OCI-LY7 (cell line): Measurements from ENCODE around the gene CDKAL1. TPM values are rescaled to one million over a fixed set of nuclear protein-coding genes. Genes with fewer than 3 reads are reported as not detected.

ENCODE experiments used
- BruUV-seq: library from RNA; stranded (reverse); fragments of 400-500 nt; replicated peaks from 2 replicates; lab custom pipeline; 2021; lab: Mats Ljungman, UMichigan
- CTCF ChIA-PET: fragments of 300-600 bp; sonication (Branson Sonifier 250); formaldehyde crosslinking; loops from one replicate; lab custom pipeline; 2022; ENCODE audit warnings: antibody characterized with exemption; ENCODE audit not compliant: unreplicated experiment; lab: Charles Lee
- POLR2A ChIA-PET: fragments of 300-600 bp; sonication (Branson Sonifier 250); formaldehyde crosslinking; loops from one replicate; lab custom pipeline; 2022; ENCODE audit warnings: antibody characterized with exemption; lab: Charles Lee
- DNase-seq: peaks from one replicate; pipeline ENCODE4 v3.0.0-alpha.2; 2015; ENCODE audit warnings: low spot score
- H2AFZ ChIP-seq: fragments of 200-600 bp; sonication (generic), shearing (Covaris generic); 2 replicates; pipeline ENCODE4 v1.6.1; 2014; ENCODE audit warnings: mild to moderate bottlenecking, antibody characterized with exemption, low read length, moderate library complexity
- H3K27ac ChIP-seq: fragments of 200-600 bp; sonication (generic); 2 replicates; pipeline ENCODE4 v1.5.1; 2014; ENCODE audit warnings: mixed run types, low read depth, mild to moderate bottlenecking, moderate library complexity, low read length, inconsistent platforms; ENCODE audit not compliant: poor library complexity, severe bottlenecking
- H3K36me3 ChIP-seq: fragments of 200-600 bp; sonication (generic); 2 replicates; pipeline ENCODE4 v1.6.1; 2014; ENCODE audit warnings: mild to moderate bottlenecking, antibody characterized with exemption, low read length, moderate library complexity, mixed read lengths; ENCODE audit not compliant: insufficient read depth
- H3K4me1 ChIP-seq: fragments of 200-600 bp; sonication (generic); 2 replicates; pipeline ENCODE4 v1.5.1; 2014; ENCODE audit warnings: mild to moderate bottlenecking, low read length; ENCODE audit not compliant: insufficient read depth, poor library complexity, severe bottlenecking
- H3K4me2 ChIP-seq: fragments of 200-600 bp; sonication (generic); 2 replicates; pipeline ENCODE4 v1.6.1; 2014; ENCODE audit warnings: mild to moderate bottlenecking, low read length
- H3K4me3 ChIP-seq: fragments of 200-600 bp; sonication (generic); 2 replicates; pipeline ENCODE4 v1.5.1; 2014; ENCODE audit warnings: mild to moderate bottlenecking, low read depth, low read length; ENCODE audit not compliant: poor library complexity, severe bottlenecking
- H3K79me2 ChIP-seq: fragments of 200-600 bp; sonication (generic); 2 replicates; pipeline ENCODE4 v1.6.1; 2016; ENCODE audit warnings: low read depth, mild to moderate bottlenecking, low read length, moderate library complexity, mixed read lengths; ENCODE audit not compliant: insufficient read depth
- H3K9me2 ChIP-seq: fragments of 200-600 bp; sonication (generic); 2 replicates; pipeline ENCODE4 v1.6.1; 2016; ENCODE audit warnings: mild to moderate bottlenecking, low read length, mixed read lengths; ENCODE audit not compliant: insufficient read depth
- H3K9me3 ChIP-seq: fragments of 200-600 bp; sonication (generic); 2 replicates; pipeline ENCODE4 v1.6.1; 2014; ENCODE audit warnings: mild to moderate bottlenecking, mixed run types, low read length, mixed read lengths
- H4K20me1 ChIP-seq: fragments of 200-600 bp; sonication (generic); 2 replicates; pipeline ENCODE4 v1.6.1; 2014; ENCODE audit warnings: mild to moderate bottlenecking, antibody characterized with exemption, low read length, moderate library complexity, mixed read lengths; ENCODE audit not compliant: insufficient read depth
- EZH2phosphoT487 ChIP-seq: fragments of 200-600 bp; sonication (generic); IDR thresholded peaks from 2 replicates; pipeline ENCODE4 v1.6.1; 2018; ENCODE audit warnings: low read depth, borderline replicate concordance, mild to moderate bottlenecking, mixed run types, antibody characterized with exemption, low read length, moderate library complexity, mixed read lengths
- intact Hi-C: fragments of 100-400 bp; cut with micrococcal nuclease; formaldehyde crosslinking; loops from one replicate; pipeline ENCODE4 v1.10.0; 2022; ENCODE audit not compliant: unreplicated experiment
- total RNA-seq, 2 experiments: library from RNA; depleted of rRNA in 1 of 2; stranded (reverse); fragments of >200 nt in 1 of 2; shearing (Covaris generic) in 1 of 2; gene quantifications; 2 replicates each; pipeline ENCODE4 v1.2.3, GENCODE V29; 2014 to 2022
- TF ChIP-seq, protein P1 (sequence below): fragments of 200-600 bp; sonication (generic); conservative IDR thresholded peaks from 2 replicates; pipeline ENCODE4 v1.5.1; 2014; ENCODE audit warnings: mild to moderate bottlenecking, antibody characterized with exemption, low read length, moderate library complexity, mixed read lengths

CDKAL1 gene
- total RNA-seq, 2 experiments from 2014 or later, result 19.9 to 21.1 TPM

DNA sequence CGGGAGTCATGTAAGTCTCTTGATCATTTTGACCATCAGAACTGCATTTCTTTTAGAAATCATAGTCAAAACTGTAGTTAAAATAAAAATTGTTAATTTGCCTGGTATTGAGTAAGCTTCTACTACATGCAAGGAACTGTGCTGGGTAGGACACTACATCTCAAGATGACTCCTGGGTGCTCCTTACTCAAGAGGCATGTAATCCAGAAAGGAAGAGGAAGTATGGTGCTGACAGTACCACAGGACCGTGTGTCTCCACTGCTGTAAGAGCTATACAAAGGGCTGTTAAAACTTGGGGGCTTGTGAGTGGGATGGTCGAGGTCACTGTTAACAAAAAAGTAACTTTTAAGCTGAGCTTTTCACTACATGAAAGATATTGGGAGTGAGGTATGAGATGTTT lies 551.0 kb downstream of the CDKAL1 start:
- no peak for TF ChIP-seq EZH2phosphoT487
- TF ChIP-seq, protein P1, sequence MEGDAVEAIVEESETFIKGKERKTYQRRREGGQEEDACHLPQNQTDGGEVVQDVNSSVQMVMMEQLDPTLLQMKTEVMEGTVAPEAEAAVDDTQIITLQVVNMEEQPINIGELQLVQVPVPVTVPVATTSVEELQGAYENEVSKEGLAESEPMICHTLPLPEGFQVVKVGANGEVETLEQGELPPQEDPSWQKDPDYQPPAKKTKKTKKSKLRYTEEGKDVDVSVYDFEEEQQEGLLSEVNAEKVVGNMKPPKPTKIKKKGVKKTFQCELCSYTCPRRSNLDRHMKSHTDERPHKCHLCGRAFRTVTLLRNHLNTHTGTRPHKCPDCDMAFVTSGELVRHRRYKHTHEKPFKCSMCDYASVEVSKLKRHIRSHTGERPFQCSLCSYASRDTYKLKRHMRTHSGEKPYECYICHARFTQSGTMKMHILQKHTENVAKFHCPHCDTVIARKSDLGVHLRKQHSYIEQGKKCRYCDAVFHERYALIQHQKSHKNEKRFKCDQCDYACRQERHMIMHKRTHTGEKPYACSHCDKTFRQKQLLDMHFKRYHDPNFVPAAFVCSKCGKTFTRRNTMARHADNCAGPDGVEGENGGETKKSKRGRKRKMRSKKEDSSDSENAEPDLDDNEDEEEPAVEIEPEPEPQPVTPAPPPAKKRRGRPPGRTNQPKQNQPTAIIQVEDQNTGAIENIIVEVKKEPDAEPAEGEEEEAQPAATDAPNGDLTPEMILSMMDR, result no peak
- H3K36me3 ChIP-seq, result no peaks in the 10 kb centered on the region
- no peak overlapping the region for H3K4me3 ChIP-seq
- H3K9me3 ChIP-seq, result no peaks in the 10 kb centered on the region
- intact Hi-C loops, result no loop called here
- H3K9me2 ChIP-seq, result no peaks in the 10 kb centered on the region
- H3K4me2 ChIP-seq, result no peak overlapping the region
- DNase-seq, result no peak
- no peak overlapping the region for H2AFZ ChIP-seq
- no peaks in the 10 kb centered on the region for H4K20me1 ChIP-seq
- POLR2A ChIA-PET, result interaction anchor here (0.7 kb wide), 1 partner anchor 9 kb away, joined by 4 read pairs; no protein-coding TSS in a partner anchor
- no peak overlapping the region for H3K27ac ChIP-seq
- no peaks in the 10 kb centered on the region for H3K4me1 ChIP-seq
- CTCF ChIA-PET, result no interaction called here
- BruUV-seq, result no TSS peak
- H3K79me2 ChIP-seq, result no peaks in the 10 kb centered on the region

DNA sequence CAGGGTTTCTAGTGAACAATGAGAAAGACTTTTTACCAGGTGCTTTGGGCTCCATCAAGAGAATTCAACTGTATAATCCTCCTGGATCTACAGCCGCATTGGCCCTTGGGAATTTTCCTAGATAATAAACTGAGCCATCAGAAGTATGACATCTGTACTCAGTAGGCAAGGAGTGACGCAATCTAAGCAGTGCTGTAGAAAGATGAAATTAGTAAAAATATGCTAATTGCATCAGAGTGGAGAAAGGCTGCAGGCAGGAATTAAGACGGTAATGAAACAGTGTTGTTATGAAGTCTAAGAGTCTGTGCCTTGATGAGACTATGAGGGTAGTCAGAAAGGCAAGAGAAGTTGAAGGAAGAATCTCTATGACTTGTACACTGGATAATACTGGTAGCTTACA lies 551.4 kb downstream of the CDKAL1 start:
- no peaks in the 10 kb centered on the region for H3K9me2 ChIP-seq
- TF ChIP-seq, protein P1, result no peak
- no peak for TF ChIP-seq EZH2phosphoT487
- no peaks in the 10 kb centered on the region for H4K20me1 ChIP-seq
- H3K27ac ChIP-seq, result no peak overlapping the region
- POLR2A ChIA-PET, result no interaction called here
- CTCF ChIA-PET, result no interaction called here
- H3K4me3 ChIP-seq, result no peak overlapping the region
- DNase-seq, result no peak
- H2AFZ ChIP-seq, result no peak overlapping the region
- no peaks in the 10 kb centered on the region for H3K4me1 ChIP-seq
- BruUV-seq, result no TSS peak
- no peaks in the 10 kb centered on the region for H3K79me2 ChIP-seq
- H3K4me2 ChIP-seq, result no peak overlapping the region
- intact Hi-C loops, result no loop called here
- H3K9me3 ChIP-seq, result no peaks in the 10 kb centered on the region
- no peaks in the 10 kb centered on the region for H3K36me3 ChIP-seq

- H3K4me3 ChIP-seq, result no peak overlapping the region
- no peaks in the 10 kb centered on the region for H3K4me1 ChIP-seq
- no peaks in the 10 kb centered on the region for H3K9me3 ChIP-seq
- no peak overlapping the region for H2AFZ ChIP-seq
- DNase-seq, result no peak
- no TSS peak for BruUV-seq
- no peaks in the 10 kb centered on the region for H3K36me3 ChIP-seq
- CTCF ChIA-PET, result no interaction called here
- H3K79me2 ChIP-seq, result no peaks in the 10 kb centered on the region
- no peak overlapping the region for H3K4me2 ChIP-seq
- H3K9me2 ChIP-seq, result no peaks in the 10 kb centered on the region
- TF ChIP-seq EZH2phosphoT487, result no peak
- TF ChIP-seq, protein P1, result no peak
- intact Hi-C loops, result no loop called here
- POLR2A ChIA-PET, result no interaction called here
- no peak overlapping the region for H3K27ac ChIP-seq
- no peaks in the 10 kb centered on the region for H4K20me1 ChIP-seq
Measured at GRCh38 chr6:21087188-21087587, 552.9 kb downstream of the CDKAL1 start.
